Uterus (tissue), 4 donors: ENCODE data around the gene STRIT1. TPM values are rescaled to one million over a fixed set of nuclear protein-coding genes. Genes with fewer than 3 reads are reported as not detected.

Experiments used
- DNase-seq, 2 donors: peaks; one replicate each; pipeline ENCODE4 v3.0.0-alpha.2; 2019 to 2020
- H3K27ac ChIP-seq, 2 donors: fragments of 200-600 bp; sonication (generic); 1 replicate in 1 of 2; 2 replicates in 1 of 2; pipeline ENCODE4 v1.5.1; 2016 to 2018
- H3K27me3 ChIP-seq, 2 donors: fragments of 200-600 bp; sonication (generic); one replicate each; pipeline ENCODE4 v1.5.1; 2018 to 2019; ENCODE audit warnings: control low read depth in 1 of 2
- H3K36me3 ChIP-seq, 2 donors: fragments of 200-600 bp; sonication (generic); one replicate each; pipeline ENCODE4 v1.5.1; 2019; ENCODE audit warnings: control low read depth in 1 of 2
- H3K4me1 ChIP-seq, 2 donors: fragments of 200-600 bp; sonication (generic); one replicate each; pipeline ENCODE4 v1.5.1; 2018 to 2019; ENCODE audit warnings: control low read depth in 1 of 2
- H3K4me3 ChIP-seq, 2 donors: fragments of 200-600 bp; sonication (generic); 1 replicate in 1 of 2; 2 replicates in 1 of 2; pipeline ENCODE4 v1.5.1; 2018 to 2019; ENCODE audit warnings: mild to moderate bottlenecking in 1 of 2
- H3K9me3 ChIP-seq, 2 donors: fragments of 200-600 bp; sonication (generic); one replicate each; pipeline ENCODE4 v1.5.1; 2019; ENCODE audit warnings: control low read depth in 1 of 2
- POLR2A ChIP-seq, 2 donors: fragments of 450-650 bp; IDR thresholded peaks; one replicate each; pipeline ENCODE4 v1.6.1; 2016; ENCODE audit warnings: antibody characterized with exemption in 2 of 2, mild to moderate bottlenecking in 1 of 2, moderate library complexity in 1 of 2
- intact Hi-C: fragments of 100-400 bp; cut with DNase I; formaldehyde crosslinking; loops from one replicate; pipeline ENCODE4 v1.15.1; 2023; ENCODE audit warnings: low total_unique reads
- total RNA-seq, 4 donors: library from RNA; depleted of rRNA in 3 of 4; stranded (reverse); fragments of >200 nt in 3 of 4; gene quantifications; one replicate each; pipeline versions ENCODE4 v1.1.0 to v1.2.4, GENCODE V29; 2014 to 2023
- TF ChIP-seq, protein P1 (sequence below), 4 experiments: fragments of 200-600 bp in 2 of 4; fragments of 450-650 bp in 2 of 4; sonication (generic) in 2 of 4; IDR thresholded peaks; one replicate each; pipeline ENCODE4 v1.5.1; 2016 to 2019; ENCODE audit warnings: antibody characterized with exemption in 4 of 4, mild to moderate bottlenecking in 2 of 4, moderate library complexity in 1 of 4
- donor health status: DM: yes; HTN: yes; CAD: no.

Gene STRIT1
- total RNA-seq, 4 donors from 2014 or later: not detected

- Histone ChIP-seq H3K36me3 (no peaks in the 10 kb centered on the region), H3K27me3 (no peaks in the 10 kb centered on the region), H3K4me1 (no peaks in the 10 kb centered on the region), H3K9me3 (no peaks in the 10 kb centered on the region), H3K27ac (no peak overlapping the region), H3K4me3 (no peak overlapping the region)
- intact Hi-C loops: no loop called here
- no peak for TF ChIP-seq POLR2A (IDR thresholded peaks at IDR 0.05)
- TF ChIP-seq, protein P1, sequence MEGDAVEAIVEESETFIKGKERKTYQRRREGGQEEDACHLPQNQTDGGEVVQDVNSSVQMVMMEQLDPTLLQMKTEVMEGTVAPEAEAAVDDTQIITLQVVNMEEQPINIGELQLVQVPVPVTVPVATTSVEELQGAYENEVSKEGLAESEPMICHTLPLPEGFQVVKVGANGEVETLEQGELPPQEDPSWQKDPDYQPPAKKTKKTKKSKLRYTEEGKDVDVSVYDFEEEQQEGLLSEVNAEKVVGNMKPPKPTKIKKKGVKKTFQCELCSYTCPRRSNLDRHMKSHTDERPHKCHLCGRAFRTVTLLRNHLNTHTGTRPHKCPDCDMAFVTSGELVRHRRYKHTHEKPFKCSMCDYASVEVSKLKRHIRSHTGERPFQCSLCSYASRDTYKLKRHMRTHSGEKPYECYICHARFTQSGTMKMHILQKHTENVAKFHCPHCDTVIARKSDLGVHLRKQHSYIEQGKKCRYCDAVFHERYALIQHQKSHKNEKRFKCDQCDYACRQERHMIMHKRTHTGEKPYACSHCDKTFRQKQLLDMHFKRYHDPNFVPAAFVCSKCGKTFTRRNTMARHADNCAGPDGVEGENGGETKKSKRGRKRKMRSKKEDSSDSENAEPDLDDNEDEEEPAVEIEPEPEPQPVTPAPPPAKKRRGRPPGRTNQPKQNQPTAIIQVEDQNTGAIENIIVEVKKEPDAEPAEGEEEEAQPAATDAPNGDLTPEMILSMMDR (IDR thresholded peaks at IDR 0.05): no peak
- no peak for DNase-seq
Observed at GRCh38 chr3:155254445-155254844, 39.0 kb downstream of the STRIT1 start.

GRCh38 chr3:155252535-155252934 is 40.9 kb downstream of the STRIT1 start:
- intact Hi-C loops: no loop called here
- Histone ChIP-seq H3K36me3 (no peaks in the 10 kb centered on the region), H3K4me3 (no peak overlapping the region), H3K9me3 (no peaks in the 10 kb centered on the region), H3K27me3 (no peaks in the 10 kb centered on the region), H3K27ac (no peak overlapping the region), H3K4me1 (no peaks in the 10 kb centered on the region)
- TF ChIP-seq, protein P1 (IDR thresholded peaks at IDR 0.05): no peak
- no peak for TF ChIP-seq POLR2A (IDR thresholded peaks at IDR 0.05)
- DNase-seq: no peak

- no peaks in the 10 kb centered on the region for H3K9me3 ChIP-seq
- H3K4me3 ChIP-seq: no peak overlapping the region
- DNase-seq: no peak
- no peaks in the 10 kb centered on the region for H3K27me3 ChIP-seq
- no peaks in the 10 kb centered on the region for H3K4me1 ChIP-seq
- intact Hi-C loops: no loop called here
- no peaks in the 10 kb centered on the region for H3K36me3 ChIP-seq
- TF ChIP-seq POLR2A (IDR thresholded peaks at IDR 0.05): no peak
- TF ChIP-seq, protein P1 (IDR thresholded peaks at IDR 0.05): no peak
- H3K27ac ChIP-seq: no peak overlapping the region
Observed at GRCh38 chr3:155252021-155252420, 41.5 kb downstream of the STRIT1 start.

GRCh38 chr3:155248531-155249187 is 44.8 kb downstream of the STRIT1 start:
- H3K9me3 ChIP-seq: no peaks in the 10 kb centered on the region
- TF ChIP-seq POLR2A (IDR thresholded peaks at IDR 0.05): no peak
- TF ChIP-seq, protein P1 (IDR thresholded peaks at IDR 0.05): no peak
- intact Hi-C loops: no loop called here
- H3K27me3 ChIP-seq: no peaks in the 10 kb centered on the region
- no peaks in the 10 kb centered on the region for H3K36me3 ChIP-seq
- H3K4me3 ChIP-seq: no peak overlapping the region
- no peak overlapping the region for H3K27ac ChIP-seq
- no peak for DNase-seq
- H3K4me1 ChIP-seq: no peaks in the 10 kb centered on the region

DNA sequence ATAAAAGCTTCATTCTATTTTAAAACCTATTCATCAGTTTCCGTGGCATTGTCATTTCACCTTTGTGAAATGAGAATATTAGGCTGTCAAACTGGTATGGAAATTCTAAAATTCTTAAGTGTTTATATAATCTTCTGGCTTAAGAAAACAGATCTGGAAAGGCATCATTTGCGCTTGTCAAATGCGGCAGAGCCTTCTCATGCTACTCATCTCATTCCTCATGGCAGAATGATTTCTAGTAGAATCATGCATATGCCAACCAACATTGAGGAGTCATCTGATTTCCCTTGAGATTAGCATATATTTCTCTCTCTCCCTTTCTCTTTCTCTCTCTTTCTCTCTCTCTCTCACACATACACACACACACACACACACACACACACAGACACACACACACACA is 48.8 kb downstream of the STRIT1 start:
- TF ChIP-seq, protein P1 (IDR thresholded peaks at IDR 0.05): no peak
- TF ChIP-seq POLR2A (IDR thresholded peaks at IDR 0.05): no peak
- H3K27me3 ChIP-seq: no peaks in the 10 kb centered on the region
- DNase-seq: no peak
- no peak overlapping the region for H3K4me3 ChIP-seq
- no peaks in the 10 kb centered on the region for H3K4me1 ChIP-seq
- intact Hi-C loops: no loop called here
- H3K27ac ChIP-seq: no peak overlapping the region
- no peaks in the 10 kb centered on the region for H3K36me3 ChIP-seq
- H3K9me3 ChIP-seq: no peaks in the 10 kb centered on the region
